GM18909 (cell line): ENCODE results near the gene PHLDA1.
"Not testable (repeated sequence)": the region's sequence is repeated elsewhere in the genome, so short reads cannot be mapped to it uniquely, and the experiment has no call there.

ENCODE experiments used
- ATAC-seq: cut with Tn5 transposase; IDR thresholded peaks from one replicate; pipeline ENCODE4 v1.9.1; 2021; ENCODE audit warnings: mild to moderate bottlenecking; ENCODE audit not compliant: unreplicated experiment, poor library complexity

PHLDA1 gene

GRCh38 chr12:75991753-75992152 is 39.8 kb downstream of the PHLDA1 start:
- ATAC-seq = no peak

GRCh38 chr12:75990189-75990912 is 41.2 kb downstream of the PHLDA1 start:
- ATAC-seq = no peak

GRCh38 chr12:75987709-75988108 is 43.9 kb downstream of the PHLDA1 start:
- not testable (repeated sequence) for ATAC-seq

GRCh38 chr12:75986001-75986746 is 45.4 kb downstream of the PHLDA1 start:
- ATAC-seq = no peak

- no peak for ATAC-seq
Observed at GRCh38 chr12:75985566-75985965, 46.0 kb downstream of the PHLDA1 start.

- no peak for ATAC-seq
Observed at GRCh38 chr12:75984577-75985182, 46.9 kb downstream of the PHLDA1 start.

GRCh38 chr12:75983851-75984250 is 47.7 kb downstream of the PHLDA1 start:
- not testable (repeated sequence) for ATAC-seq

GRCh38 chr12:75982979-75983660 is 48.5 kb downstream of the PHLDA1 start:
- no peak for ATAC-seq

- no peak for ATAC-seq
Observed at GRCh38 chr12:75982169-75982564, 49.4 kb downstream of the PHLDA1 start.

- peak; percentile 50 for ATAC-seq
Observed at GRCh38 chr12:75981247-75982168, 50.1 kb downstream of the PHLDA1 start.

- ATAC-seq = peak; percentile 45
Observed at GRCh38 chr12:75979181-75979580, 52.4 kb downstream of the PHLDA1 start.

- ATAC-seq = no peak
Observed at GRCh38 chr12:75978677-75979076, 52.9 kb downstream of the PHLDA1 start.

- peak; percentile 94 for ATAC-seq
Observed at GRCh38 chr12:75977952-75978671, 53.5 kb downstream of the PHLDA1 start.

GRCh38 chr12:75977590-75977951 is 54.0 kb downstream of the PHLDA1 start:
- ATAC-seq = no peak

- no peak for ATAC-seq
Observed at GRCh38 chr12:75976913-75977312, 54.7 kb downstream of the PHLDA1 start.

- no peak for ATAC-seq
Observed at GRCh38 chr12:75976113-75976512, 55.5 kb downstream of the PHLDA1 start.

- ATAC-seq = no peak
Observed at GRCh38 chr12:75975702-75976101, 55.9 kb downstream of the PHLDA1 start.
